HepG2 (cell line): ENCODE measurements around the gene SERTAD2. TPM values are rescaled to one million over a fixed set of nuclear protein-coding genes. Genes with fewer than 3 reads are reported as not detected.

Experiments used
- AKAP8 ChIP-seq: sonication (generic); formaldehyde crosslinking; IDR thresholded peaks from 2 replicates; pipeline ENCODE4 v1.5.1; 2020; ENCODE audit warnings: mild to moderate bottlenecking, missing genetic modification reagents
- CHD2 ChIP-seq: IDR thresholded peaks from 2 replicates; pipeline ENCODE4 v1.6.1; 2011; ENCODE audit warnings: low read depth, low read length, improper control_type of control experiment
- DR1 ChIP-seq: sonication (generic); formaldehyde crosslinking; IDR thresholded peaks from 2 replicates; pipeline ENCODE4 v1.8.0; 2021; ENCODE audit warnings: mild to moderate bottlenecking, missing genetic modification reagents, inconsistent platforms
- EP300 ChIP-seq, 3 experiments: sonication (generic) in 1 of 3; formaldehyde crosslinking in 1 of 3; IDR thresholded peaks; 2 replicates each; pipeline versions ENCODE4 v1.5.1 to v1.6.1; 2011 to 2020; ENCODE audit warnings: low read depth in 2 of 3, low read length in 2 of 3, borderline replicate concordance in 1 of 3, improper control_type of control experiment in 1 of 3, mild to moderate bottlenecking in 1 of 3, missing genetic modification reagents in 1 of 3, moderate library complexity in 1 of 3
- GABPA ChIP-seq, 2 experiments: IDR thresholded peaks; 2 replicates each; pipeline ENCODE4 v1.6.1; 2011 to 2016; ENCODE audit warnings: low read depth in 2 of 2, low read length in 1 of 2, missing biosample characterization in 1 of 2, missing genetic modification characterization in 1 of 2
- MED1 ChIP-seq: sonication (generic); formaldehyde crosslinking; IDR thresholded peaks from 2 replicates; pipeline ENCODE4 v1.4.0; 2020; ENCODE audit warnings: missing genetic modification reagents
- MEF2D ChIP-seq: sonication (generic); formaldehyde crosslinking; IDR thresholded peaks from 2 replicates; pipeline ENCODE4 v1.5.1; 2020; ENCODE audit warnings: mild to moderate bottlenecking, missing genetic modification reagents
- MIXL1 ChIP-seq: IDR thresholded peaks from 2 replicates; pipeline ENCODE4 v1.6.1; 2016
- NCOR1 ChIP-seq: fragments of 200-600 bp; sonication (generic); IDR thresholded peaks from 2 replicates; pipeline ENCODE4 v1.7.0; 2017; ENCODE audit warnings: antibody characterized with exemption, low read length, borderline replicate concordance
- NRL ChIP-seq: sonication (generic); formaldehyde crosslinking; IDR thresholded peaks from 2 replicates; pipeline ENCODE4 v1.5.0; 2020; ENCODE audit warnings: missing genetic modification reagents, mild to moderate bottlenecking, moderate library complexity, borderline replicate concordance
- PTBP1 ChIP-seq: fragments of 200-400 bp; formaldehyde crosslinking; IDR thresholded peaks from 2 replicates; pipeline ENCODE4 v1.6.1; 2018; ENCODE audit warnings: low read length, low read depth; ENCODE audit not compliant: poor library complexity, severe bottlenecking
- SAP130 ChIP-seq: IDR thresholded peaks from 2 replicates; pipeline ENCODE4 v1.6.1; 2016; ENCODE audit warnings: low read depth
- XRCC5 ChIP-seq: fragments of 200-400 bp; formaldehyde crosslinking; optimal IDR thresholded peaks from 2 replicates; pipeline ENCODE3; 2017; ENCODE audit warnings: mild to moderate bottlenecking, low read length
- ZFP62 ChIP-seq: sonication (generic); formaldehyde crosslinking; IDR thresholded peaks from 2 replicates; pipeline ENCODE4 v1.4.0; 2020; ENCODE audit warnings: missing genetic modification reagents
- ZNF30 ChIP-seq: sonication (generic); formaldehyde crosslinking; IDR thresholded peaks from 2 replicates; pipeline ENCODE4 v1.5.0; 2020; ENCODE audit warnings: mild to moderate bottlenecking, missing genetic modification reagents
- ZNF574 ChIP-seq: sonication (generic); formaldehyde crosslinking; IDR thresholded peaks from 2 replicates; pipeline ENCODE4 v1.4.0; 2020; ENCODE audit warnings: missing genetic modification reagents
- polyA plus RNA-seq, 8 experiments: library from polyadenylated mRNA; depleted of rRNA in 3 of 8; stranded (reverse) in 7 of 8; unstranded in 1 of 8; fragments of >200 nt; fragmentation: Illumina TruSeq in 4 of 8; extraction: Trizol in 4 of 8; gene quantifications; 2 replicates each; pipeline versions ENCODE4 v1.2.1 to v1.2.3, GENCODE V29; 2011 to 2016; ENCODE audit warnings: low read depth in 4 of 8, missing spikeins in 1 of 8, mixed read lengths in 1 of 8; ENCODE audit not compliant: insufficient read depth in 1 of 8
- total RNA-seq, 5 experiments: library from RNA; depleted of rRNA; stranded (reverse); fragments of >200 nt; fragmentation: Illumina TruSeq; extraction: Trizol; gene quantifications; 2 replicates each; pipeline ENCODE4 v1.2.3, GENCODE V29; 2016; ENCODE audit warnings: low read depth in 1 of 5
- TF ChIP-seq, protein P1 (sequence below): IDR thresholded peaks from 2 replicates; pipeline ENCODE4 v1.4.0; 2020; ENCODE audit warnings: mild to moderate bottlenecking, missing genetic modification reagents

Gene SERTAD2
- total and polyA plus RNA-seq, 2 of the 13 experiments (the other 11 are each of a cell fraction or from before 2014, with no cell fraction given) = 6.7 to 22.6 TPM

GRCh38 chr2:64609227-64609941 lies 44.3 kb downstream of the SERTAD2 start (continued):
- TF ChIP-seq, protein P1, sequence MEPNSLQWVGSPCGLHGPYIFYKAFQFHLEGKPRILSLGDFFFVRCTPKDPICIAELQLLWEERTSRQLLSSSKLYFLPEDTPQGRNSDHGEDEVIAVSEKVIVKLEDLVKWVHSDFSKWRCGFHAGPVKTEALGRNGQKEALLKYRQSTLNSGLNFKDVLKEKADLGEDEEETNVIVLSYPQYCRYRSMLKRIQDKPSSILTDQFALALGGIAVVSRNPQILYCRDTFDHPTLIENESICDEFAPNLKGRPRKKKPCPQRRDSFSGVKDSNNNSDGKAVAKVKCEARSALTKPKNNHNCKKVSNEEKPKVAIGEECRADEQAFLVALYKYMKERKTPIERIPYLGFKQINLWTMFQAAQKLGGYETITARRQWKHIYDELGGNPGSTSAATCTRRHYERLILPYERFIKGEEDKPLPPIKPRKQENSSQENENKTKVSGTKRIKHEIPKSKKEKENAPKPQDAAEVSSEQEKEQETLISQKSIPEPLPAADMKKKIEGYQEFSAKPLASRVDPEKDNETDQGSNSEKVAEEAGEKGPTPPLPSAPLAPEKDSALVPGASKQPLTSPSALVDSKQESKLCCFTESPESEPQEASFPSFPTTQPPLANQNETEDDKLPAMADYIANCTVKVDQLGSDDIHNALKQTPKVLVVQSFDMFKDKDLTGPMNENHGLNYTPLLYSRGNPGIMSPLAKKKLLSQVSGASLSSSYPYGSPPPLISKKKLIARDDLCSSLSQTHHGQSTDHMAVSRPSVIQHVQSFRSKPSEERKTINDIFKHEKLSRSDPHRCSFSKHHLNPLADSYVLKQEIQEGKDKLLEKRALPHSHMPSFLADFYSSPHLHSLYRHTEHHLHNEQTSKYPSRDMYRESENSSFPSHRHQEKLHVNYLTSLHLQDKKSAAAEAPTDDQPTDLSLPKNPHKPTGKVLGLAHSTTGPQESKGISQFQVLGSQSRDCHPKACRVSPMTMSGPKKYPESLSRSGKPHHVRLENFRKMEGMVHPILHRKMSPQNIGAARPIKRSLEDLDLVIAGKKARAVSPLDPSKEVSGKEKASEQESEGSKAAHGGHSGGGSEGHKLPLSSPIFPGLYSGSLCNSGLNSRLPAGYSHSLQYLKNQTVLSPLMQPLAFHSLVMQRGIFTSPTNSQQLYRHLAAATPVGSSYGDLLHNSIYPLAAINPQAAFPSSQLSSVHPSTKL (CRISPR knock-in tag) = no peak
- no peak for TF ChIP-seq ZFP62 (CRISPR knock-in tag)
- TF ChIP-seq CHD2 = no peak
- peak; percentile 15 for TF ChIP-seq XRCC5
- TF ChIP-seq SAP130 = peak; percentile 14; the same call in 1 of the 2 replicates
- TF ChIP-seq GABPA (IDR thresholded peaks at IDR 0.05; ENCODE audit: low read depth, low read length) = peak; percentile 59
- no peak for TF ChIP-seq GABPA (CRISPR knock-in tag; IDR thresholded peaks at IDR 0.05; ENCODE audit: low read depth)
- no peak for TF ChIP-seq ZNF30 (CRISPR knock-in tag)
- TF ChIP-seq NCOR1 = no peak
- no peak for TF ChIP-seq DR1 (CRISPR knock-in tag)
- no peak for TF ChIP-seq EP300 (IDR thresholded peaks at IDR 0.05; ENCODE audit: low read depth in 2 of 2, low read length in 2 of 2)
- no peak for TF ChIP-seq EP300 (CRISPR knock-in tag; IDR thresholded peaks at IDR 0.05; ENCODE audit: borderline replicate concordance)
- TF ChIP-seq NRL (CRISPR knock-in tag) = no peak
- no peak for TF ChIP-seq PTBP1
- TF ChIP-seq MEF2D (CRISPR knock-in tag) = no peak
- no peak for TF ChIP-seq AKAP8 (CRISPR knock-in tag)
- no peak for TF ChIP-seq MIXL1
- peak; percentile 77 for TF ChIP-seq ZNF574 (CRISPR knock-in tag)
- TF ChIP-seq MED1 (CRISPR knock-in tag) = no peak
